ENCODE measurements around the gene PLEK. TPM values are rescaled to one million over a fixed set of nuclear protein-coding genes. Genes with fewer than 3 reads are reported as not detected.

PLEK gene
- total and polyA plus RNA-seq, 9 of the 15 experiments (the other 6 are each of a cell fraction or from before 2014, with no cell fraction given), result 0.14 to 1.2 (median 0.36) TPM

DNA sequence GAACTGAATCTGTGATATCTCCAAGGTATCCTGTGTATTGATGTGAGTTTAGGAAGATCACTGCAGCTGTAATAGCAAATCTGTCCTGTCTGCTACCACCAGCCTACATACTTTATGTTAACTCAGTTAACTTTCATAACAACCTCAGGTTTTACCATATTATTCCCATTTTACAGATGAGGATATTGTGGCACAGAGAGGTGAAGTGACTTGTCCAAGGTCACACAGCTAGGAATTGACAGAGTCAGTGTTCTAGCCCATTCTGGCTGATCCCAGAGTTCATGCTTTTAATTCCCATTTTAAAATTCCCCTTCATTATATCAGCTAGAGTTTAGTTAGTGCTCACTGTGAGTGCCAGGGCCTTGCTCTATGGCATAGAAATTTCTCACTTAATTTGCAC lies 49.4 kb downstream of the PLEK start (continued):
- peak; percentile 40; the same call in 1 of the 2 replicates for TF ChIP-seq CBX1 (IDR thresholded peaks at IDR 0.05; ENCODE audit: low read depth)
- no peak for TF ChIP-seq MEF2D (tag; conservative IDR thresholded peaks at IDR 0.05; ENCODE audit: low read depth)
- TF ChIP-seq NFIC (IDR thresholded peaks at IDR 0.05), result no peak
- TF ChIP-seq NFXL1 (CRISPR knock-in tag; IDR thresholded peaks at IDR 0.05), result no peak
- TF ChIP-seq ADNP (tag; IDR thresholded peaks at IDR 0.05), result peak; percentile 90
- no peak for TF ChIP-seq MYC (IDR thresholded peaks at IDR 0.05; ENCODE audit: low read depth, low read length)
- TF ChIP-seq MYC (CRISPR knock-in tag; IDR thresholded peaks at IDR 0.05; ENCODE audit: borderline replicate concordance, low read depth), result no peak
- TF ChIP-seq PRPF4 (IDR thresholded peaks at IDR 0.05; ENCODE audit: insufficient read depth, low read depth, low read length, poor library complexity, severe bottlenecking), result no peak
- no peak for TF ChIP-seq ELF2 (CRISPR knock-in tag; IDR thresholded peaks at IDR 0.05)
- TF ChIP-seq HDAC2 (IDR thresholded peaks at IDR 0.05), result peak; percentile 73; the same call in 1 of the 2 replicates
- TF ChIP-seq RBM25 (IDR thresholded peaks at IDR 0.05; ENCODE audit: low read depth, low read length, severe bottlenecking), result peak; percentile 95
- TF ChIP-seq JUNB (CRISPR knock-in tag; conservative IDR thresholded peaks at IDR 0.05), result no peak

DNA sequence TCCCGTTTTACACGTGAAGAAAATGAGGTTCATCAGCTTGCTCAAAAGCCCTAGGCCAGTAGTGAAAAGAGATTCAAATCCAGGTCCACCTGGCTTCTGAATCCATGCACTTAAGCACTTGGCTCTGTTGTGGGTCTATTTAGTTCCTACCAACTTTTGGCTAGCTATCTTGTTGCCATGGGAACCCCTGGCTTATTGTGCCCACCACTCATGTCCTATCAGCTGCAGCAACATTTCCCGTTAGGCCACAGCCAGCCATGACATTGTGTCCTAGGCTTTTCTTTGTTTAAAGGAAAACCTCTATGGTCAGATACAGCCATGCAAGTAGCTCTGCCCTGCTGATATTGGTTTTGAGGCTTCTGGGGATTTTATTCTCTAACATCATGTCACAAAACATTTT lies 49.8 kb downstream of the PLEK start:
- ATAC-seq, result no peak
- Histone ChIP-seq H2AFZ (ENCODE audit: low read depth, low read length) (peak overlapping the region; percentile 42), H3K9me3 (replicated peaks; ENCODE audit: control insufficient read depth, insufficient read depth, low read depth, low read length) (no peaks in the 10 kb centered on the region), H3K4me2 (ENCODE audit: insufficient read depth, low read length) (no peak overlapping the region), H3K79me2 (ENCODE audit: control insufficient read depth, insufficient read depth, low read length) (no peaks in the 10 kb centered on the region), H4K20me1 (replicated peaks; ENCODE audit: control insufficient read depth, insufficient read depth, low read length) (no peaks in the 10 kb centered on the region), H3K27me3 (ENCODE audit: control insufficient read depth in 2 of 2, insufficient read depth in 2 of 2, low read length in 2 of 2) (no peaks in the 10 kb centered on the region), H3K27ac (ENCODE audit: extremely low read depth, low read depth, low read length) (no peak overlapping the region), H3K9me1 (ENCODE audit: control insufficient read depth, insufficient read depth, low read length) (no peaks in the 10 kb centered on the region), H3K36me3 (ENCODE audit: control insufficient read depth, insufficient read depth, low read length) (no peaks in the 10 kb centered on the region), H3K4me1 (replicated peaks in 1 of 2; ENCODE audit: control insufficient read depth in 2 of 2, insufficient read depth in 2 of 2, low read length in 2 of 2) (peaks cover 3 to 21% of the 10 kb centered on the region in 2 experiments; a peak in 3 of 5 replicates), H3K9ac (ENCODE audit: insufficient read depth in 1 of 2, low read depth in 2 of 2, low read length in 2 of 2) (no peak overlapping the region), H3K4me3 (no peak overlapping the region)
- ChIA-PET CTCF (ENCODE audit: low intra/inter-chr PET ratio) (no interaction called here), POLR2A (no interaction called here)
- 11% methylated on average over 3 of the region's 3 CpGs for WGBS (ENCODE audit: insufficient coverage, low coverage, missing lambda C conversion rate)
- BruUV-seq (replicated peaks), result no TSS peak
- intact Hi-C loops (cut with micrococcal nuclease), result no loop called here
- no peak for DNase-seq (ENCODE audit: extremely low read depth in 1 of 4, low spot score in 3 of 4)
- in situ Hi-C loops (cut with MboI), result no loop called here
- TF ChIP-seq, protein P1, sequence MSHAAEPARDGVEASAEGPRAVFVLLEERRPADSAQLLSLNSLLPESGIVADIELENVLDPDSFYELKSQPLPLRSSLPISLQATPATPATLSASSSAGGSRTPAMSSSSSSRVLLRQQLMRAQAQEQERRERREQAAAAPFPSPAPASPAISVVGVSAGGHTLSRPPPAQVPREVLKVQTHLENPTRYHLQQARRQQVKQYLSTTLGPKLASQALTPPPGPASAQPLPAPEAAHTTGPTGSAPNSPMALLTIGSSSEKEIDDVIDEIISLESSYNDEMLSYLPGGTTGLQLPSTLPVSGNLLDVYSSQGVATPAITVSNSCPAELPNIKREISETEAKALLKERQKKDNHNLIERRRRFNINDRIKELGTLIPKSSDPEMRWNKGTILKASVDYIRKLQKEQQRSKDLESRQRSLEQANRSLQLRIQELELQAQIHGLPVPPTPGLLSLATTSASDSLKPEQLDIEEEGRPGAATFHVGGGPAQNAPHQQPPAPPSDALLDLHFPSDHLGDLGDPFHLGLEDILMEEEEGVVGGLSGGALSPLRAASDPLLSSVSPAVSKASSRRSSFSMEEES (CRISPR knock-in tag; IDR thresholded peaks at IDR 0.05), result peak; percentile 0; the same call in 1 of the 2 replicates
- TF ChIP-seq ZNF766 (CRISPR knock-in tag; conservative IDR thresholded peaks at IDR 0.05) (no peak), ADNP (tag; IDR thresholded peaks at IDR 0.05) (0 out of 2 replicates have a peak, but pooled peaks have one; percentile 1), RFX1 (IDR thresholded peaks at IDR 0.05) (peak; percentile 78)
- peak; percentile 23 for FAIRE-seq
